BJ (cell line): ENCODE data around the gene CRISPLD2. TPM values are rescaled to one million over a fixed set of nuclear protein-coding genes. Genes with fewer than 3 reads are reported as not detected.
A peak's percentile ranks its signal among the peaks of the same experiment; 100 is the strongest.

Experiments used
- CTCF ChIA-PET: fragments of 350-600 bp; formaldehyde crosslinking; extraction: SDS; loops from one replicate; lab custom pipeline; 2021; ENCODE audit warnings: antibody characterized with exemption, inconsistent platforms; lab: Yijun Ruan, JAX
- POLR2A ChIA-PET: fragments of 300-600 bp; sonication (Branson Sonifier 250); formaldehyde crosslinking; extraction: SDS; loops from one replicate; lab custom pipeline; 2021; ENCODE audit warnings: antibody characterized with exemption; lab: Charles Lee
- DNase-seq: peaks from one replicate; pipeline ENCODE4 v3.0.0-alpha.2; 2011; ENCODE audit warnings: low read depth
- H3K27me3 ChIP-seq: 2 replicates; pipeline ENCODE4 v1.6.0; 2011; ENCODE audit warnings: low read length; ENCODE audit not compliant: control insufficient read depth, insufficient read depth
- H3K36me3 ChIP-seq: 2 replicates; pipeline ENCODE4 v1.5.1; 2011; ENCODE audit warnings: low read length; ENCODE audit not compliant: control insufficient read depth, insufficient read depth
- H3K4me3 ChIP-seq: 2 replicates; pipeline ENCODE4 v1.5.1; 2011; ENCODE audit warnings: low read depth, mild to moderate bottlenecking, control low read depth, low read length
- CTCF ChIP-seq: IDR thresholded peaks from 2 replicates; pipeline ENCODE4 v1.5.1; 2011; ENCODE audit warnings: low read depth, mild to moderate bottlenecking, control low read depth, inconsistent platforms, low read length, moderate library complexity; ENCODE audit not compliant: insufficient read depth
- polyA plus RNA-seq: library from polyadenylated mRNA; depleted of rRNA; stranded (reverse); fragments of >200 nt; gene quantifications from 2 replicates; pipeline ENCODE4 v1.2.3, GENCODE V29; 2011

The CRISPLD2 gene
- polyA plus RNA-seq, 1 experiment, result 183 TPM

- no peaks in the 10 kb centered on the region; the same call in 1 of the 2 replicates for H3K36me3 ChIP-seq
- no peaks in the 10 kb centered on the region for H3K27me3 ChIP-seq
- POLR2A ChIA-PET, result no interaction called here
- TF ChIP-seq CTCF, result no peak
- peak; percentile 89 for DNase-seq
- H3K4me3 ChIP-seq, result no peak overlapping the region
- CTCF ChIA-PET, result interaction anchor here (1.6 kb wide), 1 partner anchor 12 kb away, joined by 4 read pairs; no protein-coding TSS in a partner anchor
These were observed 24.3 kb upstream of the CRISPLD2 start for GRCh38 chr16:84795329-84796053.

- Histone ChIP-seq H3K36me3 (no peaks in the 10 kb centered on the region; the same call in 1 of the 2 replicates), H3K27me3 (no peaks in the 10 kb centered on the region), H3K4me3 (no peak overlapping the region)
- no peak for DNase-seq
- POLR2A ChIA-PET, result no interaction called here
- TF ChIP-seq CTCF, result no peak
- CTCF ChIA-PET, result no interaction called here
These were observed 19.4 kb upstream of the CRISPLD2 start for GRCh38 chr16:84800158-84800978.

GRCh38 chr16:84803146-84803545, 16.6 kb upstream of the CRISPLD2 start:
- CTCF ChIA-PET, result no interaction called here
- POLR2A ChIA-PET, result no interaction called here
- Histone ChIP-seq H3K36me3 (no peaks in the 10 kb centered on the region), H3K4me3 (no peak overlapping the region), H3K27me3 (no peaks in the 10 kb centered on the region)
- DNase-seq, result no peak
- TF ChIP-seq CTCF, result no peak

GRCh38 chr16:84804326-84804725, 15.5 kb upstream of the CRISPLD2 start:
- TF ChIP-seq CTCF, result no peak
- Histone ChIP-seq H3K36me3 (no peaks in the 10 kb centered on the region), H3K27me3 (no peaks in the 10 kb centered on the region), H3K4me3 (no peak overlapping the region)
- DNase-seq, result no peak
- ChIA-PET POLR2A (no interaction called here), CTCF (interaction anchor here (1.5 kb wide), 1 partner anchor 12 kb away, joined by 5 read pairs; no protein-coding TSS in a partner anchor)
